IPS-18a (cell line): ENCODE measurements around the gene TFAP2D.

Experiments
- H3K27ac ChIP-seq: one replicate; pipeline ENCODE4 v1.5.1; 2013; ENCODE audit warnings: low read length
- H3K27me3 ChIP-seq: one replicate; pipeline ENCODE4 v1.6.1; 2013; ENCODE audit warnings: mild to moderate bottlenecking, low read length; ENCODE audit not compliant: control insufficient read depth, insufficient read depth
- H3K36me3 ChIP-seq: one replicate; pipeline ENCODE4 v1.6.1; 2013; ENCODE audit warnings: low read depth, low read length; ENCODE audit not compliant: control insufficient read depth
- H3K4me1 ChIP-seq: one replicate; pipeline ENCODE4 v1.6.1; 2013; ENCODE audit warnings: low read depth, low read length; ENCODE audit not compliant: control insufficient read depth
- H3K4me3 ChIP-seq: one replicate; pipeline ENCODE4 v1.5.1; 2013; ENCODE audit warnings: low read length
- H3K9ac ChIP-seq: one replicate; pipeline ENCODE4 v1.6.1; 2013; ENCODE audit warnings: mild to moderate bottlenecking, low read length, moderate library complexity
- H3K9me3 ChIP-seq: one replicate; pipeline ENCODE4 v1.6.1; 2013; ENCODE audit warnings: low read depth, low read length; ENCODE audit not compliant: control insufficient read depth

Gene TFAP2D

DNA sequence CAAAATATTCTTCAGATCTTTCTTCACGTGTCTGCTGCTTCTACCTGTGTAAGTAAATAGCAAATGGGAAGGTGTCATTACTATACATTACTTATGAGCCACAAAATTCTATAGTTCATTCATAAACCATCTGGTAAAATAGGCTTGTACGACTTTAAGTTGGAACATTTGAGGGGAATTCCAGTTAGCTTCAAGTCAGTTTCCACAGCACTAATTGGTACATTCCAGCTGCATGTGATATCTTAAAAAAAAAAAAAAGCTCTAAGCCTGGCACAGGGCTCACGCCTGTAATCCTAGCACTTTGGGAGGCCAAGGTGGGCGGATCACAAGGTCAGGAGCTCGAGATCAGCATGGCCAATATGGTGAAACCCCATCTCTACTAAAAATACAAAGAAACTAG, 82.2 kb downstream of the TFAP2D start:
- H3K27ac ChIP-seq: no peak overlapping the region
- no peaks in the 10 kb centered on the region for H3K9me3 ChIP-seq
- H3K9ac ChIP-seq: no peak overlapping the region
- H3K36me3 ChIP-seq: no peaks in the 10 kb centered on the region
- no peaks in the 10 kb centered on the region for H3K27me3 ChIP-seq
- H3K4me1 ChIP-seq: no peaks in the 10 kb centered on the region
- no peak overlapping the region for H3K4me3 ChIP-seq

DNA sequence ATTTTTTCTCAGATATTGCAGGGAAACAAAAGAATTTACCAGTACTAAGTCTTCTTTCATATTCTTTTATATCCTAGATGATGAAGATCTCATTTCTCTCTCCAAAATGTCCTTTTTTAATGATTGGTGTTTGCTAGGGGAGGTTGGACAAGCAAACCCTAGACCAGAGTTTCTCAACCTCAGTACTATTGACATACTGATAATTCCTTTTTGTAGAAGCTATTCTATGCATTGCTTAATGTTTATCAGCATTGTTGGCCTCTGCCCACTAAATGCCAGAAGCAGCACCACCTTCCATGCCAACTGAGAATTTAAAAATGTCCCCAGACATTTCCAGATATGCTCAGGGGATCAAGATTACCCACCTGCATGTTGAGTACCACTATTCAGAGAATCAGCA, 91.0 kb downstream of the TFAP2D start:
- no peak overlapping the region for H3K4me3 ChIP-seq
- no peaks in the 10 kb centered on the region for H3K9me3 ChIP-seq
- H3K36me3 ChIP-seq: no peaks in the 10 kb centered on the region
- no peaks in the 10 kb centered on the region for H3K27me3 ChIP-seq
- H3K27ac ChIP-seq: no peak overlapping the region
- H3K9ac ChIP-seq: no peak overlapping the region
- H3K4me1 ChIP-seq: no peaks in the 10 kb centered on the region

DNA sequence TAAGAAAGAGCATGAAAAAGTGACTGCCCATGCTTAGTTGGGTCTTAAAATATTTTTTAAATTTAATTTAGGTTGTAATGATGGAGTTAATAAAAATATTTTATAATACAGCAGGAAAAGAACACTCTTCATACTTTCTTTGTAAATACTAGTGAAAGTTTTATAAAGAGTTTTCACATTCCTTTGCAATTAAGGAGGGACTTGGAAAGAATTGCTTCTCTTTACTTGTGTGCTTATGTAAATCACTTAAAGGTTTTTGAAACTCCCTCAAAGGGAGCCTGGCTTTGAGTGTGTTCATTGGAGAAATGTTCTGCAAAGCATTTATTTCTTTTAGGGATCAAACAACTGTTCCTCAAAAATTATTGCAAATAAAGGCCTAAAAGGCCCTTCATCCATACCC, 93.7 kb downstream of the TFAP2D start:
- no peaks in the 10 kb centered on the region for H3K36me3 ChIP-seq
- H3K27me3 ChIP-seq: no peaks in the 10 kb centered on the region
- H3K4me3 ChIP-seq: no peak overlapping the region
- no peak overlapping the region for H3K9ac ChIP-seq
- no peak overlapping the region for H3K27ac ChIP-seq
- H3K4me1 ChIP-seq: no peaks in the 10 kb centered on the region
- no peaks in the 10 kb centered on the region for H3K9me3 ChIP-seq

DNA sequence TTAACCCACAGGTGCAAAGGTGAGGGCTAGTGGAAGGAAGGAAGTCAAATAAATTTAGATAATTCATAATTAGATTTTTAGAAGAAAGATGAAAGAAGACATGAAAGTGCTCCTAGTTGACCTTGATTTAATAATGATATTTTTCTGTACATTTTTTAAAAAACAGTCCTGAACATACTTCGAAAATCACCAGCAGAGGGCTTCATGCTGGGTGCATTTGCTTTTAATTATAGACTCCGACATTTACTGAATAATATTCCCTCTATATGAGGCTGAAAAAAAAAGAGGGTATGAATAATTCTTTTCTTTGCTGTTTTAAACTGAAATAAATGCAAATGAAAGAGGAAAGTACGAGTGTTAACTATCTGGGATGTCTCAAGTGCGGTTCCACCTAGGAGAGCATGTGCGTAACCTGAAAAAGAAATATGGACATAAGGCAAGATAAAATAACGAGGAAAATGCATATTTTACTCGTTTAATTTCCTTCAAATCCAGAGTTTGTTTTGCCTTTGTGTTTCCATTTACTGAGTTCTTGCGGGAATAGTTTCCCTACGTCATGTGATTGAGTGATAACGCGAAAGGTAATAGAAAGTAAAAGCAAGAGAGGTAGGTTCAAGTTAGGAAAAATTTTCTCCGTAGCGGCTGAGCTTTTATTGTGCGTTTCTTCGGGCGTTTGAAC, 102.2 kb downstream of the TFAP2D start:
- no peak overlapping the region for H3K9ac ChIP-seq
- no peaks in the 10 kb centered on the region for H3K36me3 ChIP-seq
- H3K4me3 ChIP-seq: peak overlapping the region; percentile 62
- H3K9me3 ChIP-seq: no peaks in the 10 kb centered on the region
- H3K4me1 ChIP-seq: peaks cover 13% of the 10 kb centered on the region
- H3K27ac ChIP-seq: no peak overlapping the region
- peaks cover 72% of the 10 kb centered on the region for H3K27me3 ChIP-seq

DNA sequence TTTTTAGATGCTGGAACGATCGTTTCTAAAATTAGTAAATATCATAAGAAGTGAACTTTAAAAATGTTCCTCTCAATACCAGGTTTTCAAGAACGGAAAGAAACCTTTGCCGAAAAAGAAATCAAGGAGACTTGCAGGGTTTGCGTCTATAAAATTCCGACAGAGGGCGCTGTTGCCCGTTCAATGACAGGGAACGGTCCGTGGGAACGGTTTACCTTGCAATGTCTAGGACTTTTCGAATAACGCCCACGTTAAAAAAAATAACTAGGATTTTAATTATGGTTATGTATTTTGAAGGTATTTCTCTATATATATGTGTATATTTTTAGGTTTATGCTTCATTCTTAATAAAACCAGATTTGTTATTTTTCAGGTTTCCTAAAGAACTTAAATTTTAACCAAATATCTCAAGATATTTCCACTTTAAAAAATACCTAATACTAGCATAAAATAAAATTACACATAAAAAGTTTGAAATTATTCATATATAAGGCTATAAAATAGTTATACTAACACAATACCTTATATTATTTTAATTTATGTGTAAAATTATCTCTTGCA, 102.9 kb downstream of the TFAP2D start:
- H3K36me3 ChIP-seq: no peaks in the 10 kb centered on the region
- peaks cover 19% of the 10 kb centered on the region for H3K4me1 ChIP-seq
- peaks cover 78% of the 10 kb centered on the region for H3K27me3 ChIP-seq
- peak overlapping the region; percentile 62 for H3K4me3 ChIP-seq
- no peaks in the 10 kb centered on the region for H3K9me3 ChIP-seq
- H3K27ac ChIP-seq: no peak overlapping the region
- no peak overlapping the region for H3K9ac ChIP-seq

DNA sequence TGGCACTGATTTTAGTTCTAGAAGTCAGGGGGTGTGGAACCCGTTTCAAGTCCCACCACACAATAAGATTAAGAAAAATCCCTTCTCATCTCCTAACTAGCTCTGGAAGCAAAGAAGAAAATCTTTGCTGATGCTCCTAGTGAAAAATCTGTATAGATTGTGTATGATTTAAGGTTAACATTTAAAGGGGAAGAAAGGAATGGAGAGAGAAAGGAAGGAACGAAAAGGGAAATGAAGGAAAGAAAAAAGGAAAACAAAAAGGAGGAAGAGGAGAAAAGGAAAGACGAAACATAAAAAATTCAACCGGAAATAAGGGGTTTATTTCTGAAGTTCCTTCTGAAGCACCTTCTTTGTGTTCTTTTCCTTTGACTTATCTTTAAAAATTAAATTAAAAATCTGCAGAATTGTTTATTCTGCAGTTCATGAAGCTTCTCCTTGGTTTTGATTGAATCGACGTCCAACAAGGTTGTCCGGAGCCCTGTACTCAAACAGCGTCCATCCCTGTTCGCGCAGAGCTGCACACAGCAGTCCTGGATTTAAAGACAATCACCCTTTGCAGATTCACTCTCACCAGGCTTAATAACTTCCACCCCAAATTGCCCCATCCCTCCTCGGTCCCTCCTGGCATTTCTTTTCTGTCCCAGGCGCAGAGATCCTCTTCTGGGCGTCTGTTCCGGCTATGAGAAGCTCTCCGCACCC, 103.8 kb downstream of the TFAP2D start:
- Histone ChIP-seq H3K27ac (no peak overlapping the region), H3K9ac (no peak overlapping the region), H3K9me3 (no peaks in the 10 kb centered on the region), H3K4me3 (no peak overlapping the region), H3K4me1 (peaks cover 27% of the 10 kb centered on the region), H3K36me3 (no peaks in the 10 kb centered on the region), H3K27me3 (peaks cover 87% of the 10 kb centered on the region)

DNA sequence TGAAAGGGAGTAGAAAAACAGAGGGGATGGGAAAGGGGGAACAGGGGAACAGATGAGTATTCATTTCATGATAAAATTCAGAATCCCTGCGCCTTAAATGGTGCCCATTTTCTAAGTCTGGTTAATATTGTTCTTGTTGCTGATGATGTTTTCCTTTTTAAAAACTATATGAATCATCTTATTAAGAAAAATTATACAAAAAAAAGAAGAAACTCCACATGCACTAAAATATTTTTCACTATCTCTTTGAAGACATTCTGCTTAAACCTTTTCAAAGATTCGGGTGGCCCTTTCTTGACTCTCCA, 104.3 kb downstream of the TFAP2D start:
- peaks cover 31% of the 10 kb centered on the region for H3K4me1 ChIP-seq
- no peak overlapping the region for H3K9ac ChIP-seq
- H3K36me3 ChIP-seq: no peaks in the 10 kb centered on the region
- no peak overlapping the region for H3K4me3 ChIP-seq
- no peaks in the 10 kb centered on the region for H3K9me3 ChIP-seq
- peaks cover 92% of the 10 kb centered on the region for H3K27me3 ChIP-seq
- H3K27ac ChIP-seq: no peak overlapping the region

DNA sequence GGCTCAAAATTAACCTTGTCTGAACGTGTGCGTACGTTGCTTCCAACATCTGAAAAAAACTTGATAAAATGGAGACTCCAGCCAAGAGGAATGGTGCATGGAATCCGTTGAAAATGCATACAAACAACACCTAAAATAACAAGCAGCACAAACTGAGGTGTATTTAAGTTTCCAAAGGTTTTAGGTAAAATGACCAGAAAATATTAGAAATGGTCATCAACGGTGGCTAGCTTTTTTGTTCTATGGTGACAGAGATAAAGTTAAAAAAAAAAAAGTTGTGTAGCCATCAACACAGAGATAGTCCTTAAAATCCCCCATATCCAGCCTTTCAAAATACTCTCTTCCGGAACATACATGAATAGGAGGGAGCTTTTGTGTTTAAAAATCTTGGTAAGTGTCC, 104.7 kb downstream of the TFAP2D start:
- peaks cover 96% of the 10 kb centered on the region for H3K27me3 ChIP-seq
- peaks cover 36% of the 10 kb centered on the region for H3K4me1 ChIP-seq
- no peaks in the 10 kb centered on the region for H3K36me3 ChIP-seq
- no peaks in the 10 kb centered on the region for H3K9me3 ChIP-seq
- no peak overlapping the region for H3K9ac ChIP-seq
- no peak overlapping the region for H3K27ac ChIP-seq
- H3K4me3 ChIP-seq: no peak overlapping the region

DNA sequence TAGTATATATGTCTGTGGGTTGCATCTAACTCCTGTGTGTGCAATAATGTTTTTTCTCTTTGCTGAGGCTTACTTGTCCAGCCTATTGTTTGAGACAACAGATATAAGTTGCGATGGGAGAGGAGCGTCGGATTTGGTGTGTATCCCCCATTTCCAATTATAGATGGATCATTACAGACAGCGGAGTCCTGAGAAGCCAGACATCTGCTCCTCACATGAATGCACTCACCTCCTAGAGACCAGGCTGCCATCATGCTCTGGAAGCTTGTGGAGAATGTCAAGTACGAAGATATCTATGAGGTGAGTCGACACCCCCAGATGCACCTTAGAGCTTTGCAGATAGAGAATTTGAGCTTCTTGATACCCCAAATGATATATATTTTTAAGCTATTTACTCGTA, 105.3 kb downstream of the TFAP2D start, which contains the start of gene TFAP2B:
Gene TFAP2B, plus strand, starts transcription at position 199 of the 400 bp plus-strand sequence. Its CDS starts 21 bp downstream, at position 220.
- H3K36me3 ChIP-seq: no peaks in the 10 kb centered on the region
- H3K9me3 ChIP-seq: no peaks in the 10 kb centered on the region
- H3K4me1 ChIP-seq: peaks cover 39% of the 10 kb centered on the region
- no peak within 1 kb of the TSS for H3K9ac ChIP-seq
- H3K27me3 ChIP-seq: peaks cover 100% of the 10 kb centered on the region
- no peak within 1 kb of the TSS for H3K27ac ChIP-seq
- H3K4me3 ChIP-seq: peak within 1 kb of the TSS; percentile 54

DNA sequence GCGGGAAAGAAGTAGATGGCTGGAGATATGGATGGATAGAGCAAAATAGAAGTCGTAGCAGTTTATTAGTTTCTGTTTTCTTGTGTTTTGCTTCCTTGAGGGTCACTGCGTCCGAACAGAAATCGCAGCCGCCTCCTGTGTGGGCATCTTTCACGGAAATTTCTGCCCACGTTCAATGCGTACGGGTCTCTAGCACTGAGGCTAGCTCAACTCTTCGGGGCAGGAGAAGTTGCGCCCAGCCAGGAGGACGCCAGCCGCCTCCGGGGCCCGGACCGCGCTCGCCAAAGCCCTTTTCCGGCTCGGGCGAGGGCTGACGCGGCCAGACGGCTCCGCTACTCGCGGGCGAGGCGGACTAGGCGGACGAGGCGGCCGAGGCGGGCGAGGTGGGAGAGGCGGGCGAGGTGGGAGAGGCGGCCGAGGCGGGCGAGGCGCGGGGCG, 106.2 kb downstream of the TFAP2D start:
- Histone ChIP-seq H3K4me3 (peak overlapping the region; percentile 54), H3K27me3 (peaks cover 100% of the 10 kb centered on the region), H3K9ac (no peak overlapping the region), H3K27ac (no peak overlapping the region), H3K9me3 (no peaks in the 10 kb centered on the region), H3K4me1 (peaks cover 47% of the 10 kb centered on the region), H3K36me3 (no peaks in the 10 kb centered on the region)

DNA sequence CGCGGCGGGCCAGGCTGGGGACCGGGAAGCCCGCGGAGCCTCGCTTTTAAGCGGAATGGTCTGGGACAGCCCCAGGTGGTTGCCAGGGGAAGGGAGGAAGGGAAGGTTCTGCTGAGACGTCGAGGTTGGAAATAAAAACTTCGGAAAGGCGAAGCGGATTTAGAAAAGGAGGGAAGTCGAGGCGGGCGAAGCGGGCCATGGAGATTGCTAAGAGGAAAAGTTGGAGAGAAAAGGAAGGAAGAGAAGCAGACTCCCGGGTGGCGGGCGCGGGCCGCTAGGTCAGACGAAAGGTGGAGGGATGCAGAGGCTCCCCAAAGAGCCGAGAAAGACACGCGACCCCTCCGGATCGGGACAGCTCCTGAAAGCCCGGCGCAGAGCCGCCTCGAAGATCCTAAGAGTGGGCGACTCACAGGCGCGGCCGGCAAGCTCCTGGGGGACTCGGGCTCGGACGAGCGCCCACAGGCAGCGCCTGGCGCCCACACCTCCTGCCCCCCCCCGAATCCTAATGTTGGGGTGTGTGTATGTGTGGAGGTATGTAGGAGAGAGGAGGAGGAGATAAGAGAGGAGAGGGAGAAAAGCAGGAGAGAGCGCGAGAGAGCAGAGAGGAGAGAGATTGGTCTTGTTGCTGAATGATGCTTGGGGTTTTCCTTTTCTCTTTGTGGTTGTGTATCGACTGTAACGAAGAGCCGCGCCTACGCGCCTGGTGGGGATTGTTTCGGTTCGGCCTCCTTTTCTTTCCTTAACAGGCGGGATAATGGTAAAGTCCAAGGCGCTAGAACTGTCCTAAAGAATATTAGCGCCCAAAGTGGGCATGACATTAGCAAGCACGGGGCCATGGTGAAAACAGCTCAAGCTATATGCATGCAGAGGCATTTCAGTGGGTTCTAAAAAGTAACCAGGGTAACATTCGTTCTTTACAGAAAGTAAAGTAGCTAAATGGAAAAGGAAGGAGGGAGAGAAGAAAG, 106.9 kb downstream of the TFAP2D start:
- no peaks in the 10 kb centered on the region for H3K9me3 ChIP-seq
- H3K4me1 ChIP-seq: peaks cover 54% of the 10 kb centered on the region
- H3K36me3 ChIP-seq: no peaks in the 10 kb centered on the region
- H3K4me3 ChIP-seq: peak overlapping the region; percentile 54
- H3K9ac ChIP-seq: no peak overlapping the region
- peaks cover 100% of the 10 kb centered on the region for H3K27me3 ChIP-seq
- no peak overlapping the region for H3K27ac ChIP-seq
